Mesenchymal stem cell (in vitro differentiated cells and primary cell): Measurements from ENCODE around the gene TSC2.

Experiments
- DNase-seq: peaks from one replicate; pipeline ENCODE4 v3.0.0-alpha.2; 2013
- H2AFZ ChIP-seq: one replicate; pipeline ENCODE4 v1.6.1; 2013; ENCODE audit warnings: low read depth, mild to moderate bottlenecking, control low read depth, inconsistent platforms, low read length, moderate library complexity
- H2AK5ac ChIP-seq: 2 replicates; pipeline ENCODE4 v1.6.1; 2013; ENCODE audit warnings: low read length, moderate library complexity, mild to moderate bottlenecking, inconsistent platforms; ENCODE audit not compliant: severe bottlenecking
- H2BK120ac ChIP-seq: one replicate; pipeline ENCODE4 v1.6.1; 2013; ENCODE audit warnings: low read depth, mild to moderate bottlenecking, inconsistent platforms, low read length, moderate library complexity
- H2BK12ac ChIP-seq, 2 experiments: one replicate each; pipeline ENCODE4 v1.6.1; 2013; ENCODE audit warnings: inconsistent platforms in 2 of 2, low read length in 2 of 2, mild to moderate bottlenecking in 2 of 2, moderate library complexity in 2 of 2, control low read depth in 1 of 2
- H2BK15ac ChIP-seq: one replicate; pipeline ENCODE4 v1.6.1; 2013; ENCODE audit warnings: mild to moderate bottlenecking, low read depth, inconsistent platforms; ENCODE audit not compliant: poor library complexity, severe bottlenecking
- H2BK5ac ChIP-seq: 2 replicates; pipeline ENCODE4 v1.6.1; 2013; ENCODE audit warnings: low read depth, mild to moderate bottlenecking, low read length, control low read depth, inconsistent platforms; ENCODE audit not compliant: poor library complexity, severe bottlenecking
- H3K14ac ChIP-seq, 2 experiments: one replicate each; pipeline ENCODE4 v1.6.1; 2013; ENCODE audit warnings: inconsistent platforms in 2 of 2, low read length in 2 of 2, control low read depth in 1 of 2, mild to moderate bottlenecking in 1 of 2, moderate library complexity in 1 of 2
- H3K18ac ChIP-seq, 2 experiments: one replicate each; pipeline ENCODE4 v1.6.1; 2013; ENCODE audit warnings: inconsistent platforms in 2 of 2, low read length in 2 of 2, control low read depth in 1 of 2, low read depth in 1 of 2, mild to moderate bottlenecking in 1 of 2
- H3K23ac ChIP-seq, 2 experiments: one replicate each; pipeline ENCODE4 v1.6.1; 2013; ENCODE audit warnings: inconsistent platforms in 2 of 2, low read length in 2 of 2, mild to moderate bottlenecking in 2 of 2, moderate library complexity in 2 of 2, control low read depth in 1 of 2
- H3K27ac ChIP-seq: 2 replicates; pipeline ENCODE4 v1.5.1; 2013; ENCODE audit warnings: mild to moderate bottlenecking, moderate library complexity, low read length, control low read depth, inconsistent platforms; ENCODE audit not compliant: poor library complexity, severe bottlenecking
- H3K27me3 ChIP-seq, 2 experiments: 2 replicates each; pipeline versions ENCODE4 v1.6.1 to v1.7.0; 2013; ENCODE audit warnings: low read length in 2 of 2, mild to moderate bottlenecking in 2 of 2, moderate library complexity in 2 of 2, control low read depth in 1 of 2, inconsistent platforms in 1 of 2; ENCODE audit not compliant: control insufficient read depth in 1 of 2, insufficient read depth in 1 of 2
- H3K36me3 ChIP-seq, 2 experiments: 2 replicates each; pipeline versions ENCODE4 v1.6.1 to v1.7.0; 2013; ENCODE audit warnings: low read length in 2 of 2, control low read depth in 1 of 2, inconsistent platforms in 1 of 2, low read depth in 1 of 2, mild to moderate bottlenecking in 1 of 2; ENCODE audit not compliant: insufficient read depth in 2 of 2, control insufficient read depth in 1 of 2
- H3K4ac ChIP-seq, 2 experiments: one replicate each; pipeline ENCODE4 v1.6.1; 2013; ENCODE audit warnings: inconsistent platforms in 2 of 2, low read length in 2 of 2, mild to moderate bottlenecking in 2 of 2, moderate library complexity in 2 of 2, control low read depth in 1 of 2, low read depth in 1 of 2
- H3K4me1 ChIP-seq: 2 replicates; pipeline ENCODE4 v1.6.1; 2013; ENCODE audit warnings: low read depth, low read length, control low read depth; ENCODE audit not compliant: control insufficient read depth, insufficient read depth
- H3K4me2 ChIP-seq: 2 replicates; pipeline ENCODE4 v1.6.1; 2013; ENCODE audit warnings: low read length, mild to moderate bottlenecking, inconsistent platforms; ENCODE audit not compliant: poor library complexity, severe bottlenecking
- H3K4me3 ChIP-seq, 2 experiments: 2 replicates each; pipeline versions ENCODE4 v1.5.1 to v1.7.0; 2013; ENCODE audit warnings: low read length in 2 of 2, mild to moderate bottlenecking in 2 of 2, control low read depth in 1 of 2, low read depth in 1 of 2; ENCODE audit not compliant: insufficient read depth in 1 of 2
- H3K79me1 ChIP-seq: replicated peaks from 2 replicates; pipeline ENCODE4 v1.6.1; 2013; ENCODE audit warnings: mild to moderate bottlenecking, control low read depth, low read length, inconsistent platforms; ENCODE audit not compliant: poor library complexity, severe bottlenecking
- H3K9ac ChIP-seq: 2 replicates; pipeline ENCODE4 v1.7.0; 2013; ENCODE audit warnings: mild to moderate bottlenecking, low read length, moderate library complexity
- H3K9me3 ChIP-seq: 2 replicates; pipeline ENCODE4 v1.7.0; 2013; ENCODE audit warnings: mild to moderate bottlenecking, low read length; ENCODE audit not compliant: control insufficient read depth
- H4K8ac ChIP-seq: one replicate; pipeline ENCODE4 v1.6.1; 2013; ENCODE audit warnings: inconsistent platforms, mild to moderate bottlenecking, low read length, moderate library complexity
- H4K91ac ChIP-seq: one replicate; pipeline ENCODE4 v1.6.1; 2013; ENCODE audit warnings: mild to moderate bottlenecking, low read length, inconsistent platforms
- WGBS: methylation state at CpG from one replicate; pipeline ENCODE4 v1.1.7; 2013; ENCODE audit warnings: mixed read lengths; 5-methylcytosine and 5-hydroxymethylcytosine counted together

TSC2 gene

GRCh38 chr16:2008009-2008526, 39.7 kb upstream of the TSC2 start:
- H2AK5ac ChIP-seq = no peak overlapping the region
- no peak overlapping the region for H2AFZ ChIP-seq
- H3K36me3 ChIP-seq = peaks cover 4 to 43% of the 10 kb centered on the region in 2 experiments

GRCh38 chr16:2008631-2009163, 39.1 kb upstream of the TSC2 start:
- Histone ChIP-seq H4K91ac (no peak overlapping the region), H2BK15ac (no peak overlapping the region), H3K79me1 (peaks cover 9% of the 10 kb centered on the region), H3K4ac (peak overlapping the region in 1 of 2 experiments; percentile 77), H3K23ac (peak overlapping the region in 1 of 2 experiments; percentile 16), H3K27me3 (no peaks in the 10 kb centered on the region), H2AK5ac (no peak overlapping the region), H3K4me3 (peak overlapping the region; percentile 88 to 91), H2BK12ac (peak overlapping the region in 1 of 2 experiments; percentile 6), H3K14ac (no peak overlapping the region), H3K27ac (peak overlapping the region; percentile 20), H3K4me1 (peaks cover 54% of the 10 kb centered on the region), H3K9me3 (no peaks in the 10 kb centered on the region), H3K18ac (peak overlapping the region in 1 of 2 experiments; percentile 54), H2BK5ac (no peak overlapping the region), H3K36me3 (peaks cover 0 to 37% of the 10 kb centered on the region in 2 experiments), H2AFZ (no peak overlapping the region), H3K4me2 (peak overlapping the region; percentile 53), H4K8ac (no peak overlapping the region), H2BK120ac (no peak overlapping the region), H3K9ac (peak overlapping the region; percentile 93)
- WGBS = 9% methylated on average over 23 of the region's 23 CpGs
- DNase-seq = peak; percentile 67

More at GRCh38 chr16:2008009-2008526, 39.7 kb upstream of the TSC2 start:
- Histone ChIP-seq H4K91ac (no peak overlapping the region), H3K27ac (no peak overlapping the region), H2BK120ac (no peak overlapping the region), H3K14ac (no peak overlapping the region), H2BK5ac (no peak overlapping the region), H2BK15ac (no peak overlapping the region), H3K79me1 (peaks cover 13% of the 10 kb centered on the region), H3K4me2 (peak overlapping the region; percentile 53), H3K23ac (no peak overlapping the region), H4K8ac (no peak overlapping the region), H3K27me3 (no peaks in the 10 kb centered on the region), H3K18ac (no peak overlapping the region), H3K4me3 (peak overlapping the region in 1 of 2 experiments; percentile 91), H3K9ac (peak overlapping the region; percentile 93), H3K4ac (no peak overlapping the region), H3K4me1 (peaks cover 57% of the 10 kb centered on the region), H2BK12ac (no peak overlapping the region), H3K9me3 (no peaks in the 10 kb centered on the region)
- WGBS = 80% methylated on average over 15 of the region's 15 CpGs
- DNase-seq = no peak

GRCh38 chr16:2009164-2009711, 38.5 kb upstream of the TSC2 start:
- peak overlapping the region; percentile 68 for H2BK15ac ChIP-seq
- no peak overlapping the region for H2BK12ac ChIP-seq
- under 1% methylated on average over 52 of the region's 55 CpGs for WGBS
- peak overlapping the region; percentile 76 to 92 for H3K18ac ChIP-seq
- peaks cover 48% of the 10 kb centered on the region for H3K4me1 ChIP-seq
- no peak overlapping the region for H2AK5ac ChIP-seq
- peak overlapping the region; percentile 88 to 91 for H3K4me3 ChIP-seq
- peak overlapping the region in 1 of 2 experiments; percentile 30 for H3K23ac ChIP-seq
- peak overlapping the region; percentile 38 to 77 for H3K4ac ChIP-seq
- no peaks in the 10 kb centered on the region for H3K9me3 ChIP-seq
- no peak for DNase-seq
- H2BK120ac ChIP-seq = no peak overlapping the region
- peak overlapping the region; percentile 76 for H2BK5ac ChIP-seq
- peak overlapping the region; percentile 53 for H3K4me2 ChIP-seq
- H3K27me3 ChIP-seq = no peaks in the 10 kb centered on the region
- no peak overlapping the region for H3K27ac ChIP-seq
- peaks cover 8% of the 10 kb centered on the region for H3K79me1 ChIP-seq
- peak overlapping the region in 1 of 2 experiments; percentile 46 for H3K14ac ChIP-seq
- no peak overlapping the region for H4K8ac ChIP-seq
- H4K91ac ChIP-seq = peak overlapping the region; percentile 87
- H3K36me3 ChIP-seq = peaks cover 0 to 34% of the 10 kb centered on the region in 2 experiments
- peak overlapping the region; percentile 93 for H3K9ac ChIP-seq
- H2AFZ ChIP-seq = no peak overlapping the region

DNA sequence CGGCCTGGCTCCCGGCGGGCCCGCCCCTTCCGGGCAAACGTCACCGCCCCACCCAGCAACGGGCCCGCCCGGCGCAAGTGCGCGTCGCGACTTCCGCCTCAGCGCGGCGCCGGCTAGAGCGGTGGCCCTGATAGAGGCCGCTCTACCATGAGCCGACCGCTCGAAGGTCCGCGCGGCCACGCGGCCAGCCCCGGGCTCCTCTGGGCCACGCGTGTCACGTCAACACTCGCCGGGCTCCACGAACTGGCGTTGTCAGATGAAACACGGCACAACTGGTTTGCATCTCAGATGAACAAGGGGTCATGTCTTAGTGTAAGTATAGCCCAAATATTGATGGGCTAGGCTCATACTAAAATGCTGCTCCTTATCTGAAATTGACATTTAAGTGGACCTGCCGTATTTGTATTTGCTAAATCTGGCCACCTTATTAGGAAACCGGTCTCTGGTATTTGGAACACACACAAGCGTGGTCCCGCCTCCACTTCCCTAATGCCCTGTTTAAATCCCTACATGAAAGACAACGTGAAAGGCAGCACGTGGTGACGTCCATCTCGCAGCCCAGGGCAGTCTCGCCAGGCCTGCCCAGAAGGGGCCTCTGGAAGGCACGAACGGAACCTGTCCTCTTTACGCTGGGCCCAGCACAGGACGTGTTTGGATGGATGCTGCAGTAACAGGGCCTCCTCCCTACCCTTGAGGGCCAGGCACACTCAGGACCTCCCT, 37.8 kb upstream of the TSC2 start, which contains the start of gene ZNF598:
Gene ZNF598, minus strand, starts transcription at position 31 of the 720 bp plus-strand sequence.
- H3K4me3 ChIP-seq = peak within 1 kb of the TSS; percentile 88 to 94
- H2AK5ac ChIP-seq = peak within 1 kb of the TSS; percentile 67
- peak within 1 kb of the TSS; percentile 58 for H3K4me2 ChIP-seq
- H3K9ac ChIP-seq = peak within 1 kb of the TSS; percentile 99
- peak within 1 kb of the TSS; percentile 88 to 90 for H3K4ac ChIP-seq
- H3K36me3 ChIP-seq = peaks cover 0 to 27% of the 10 kb centered on the region in 2 experiments
- H3K79me1 ChIP-seq = peaks cover 5% of the 10 kb centered on the region
- peak within 1 kb of the TSS; percentile 87 for H4K91ac ChIP-seq
- peak within 1 kb of the TSS; percentile 51 for H3K27ac ChIP-seq
- H4K8ac ChIP-seq = peak within 1 kb of the TSS; percentile 98
- no peaks in the 10 kb centered on the region for H3K9me3 ChIP-seq
- H3K4me1 ChIP-seq = peaks cover 41% of the 10 kb centered on the region
- H2AFZ ChIP-seq = no peak within 1 kb of the TSS
- peak within 1 kb of the TSS in 1 of 2 experiments; percentile 30 for H3K23ac ChIP-seq
- H2BK5ac ChIP-seq = peak within 1 kb of the TSS; percentile 76
- peak within 1 kb of the TSS in 1 of 2 experiments; percentile 45 for H2BK12ac ChIP-seq
- 5% methylated on average over 52 of the region's 52 CpGs for WGBS
- peak within 1 kb of the TSS; percentile 27 for H2BK120ac ChIP-seq
- H3K14ac ChIP-seq = peak within 1 kb of the TSS in 1 of 2 experiments; percentile 76
- peak within 1 kb of the TSS; percentile 68 for H2BK15ac ChIP-seq
- no peaks in the 10 kb centered on the region for H3K27me3 ChIP-seq
- DNase-seq = peak; percentile 88
- H3K18ac ChIP-seq = peak within 1 kb of the TSS; percentile 92 to 93
